Inferior parietal cortex (tissue), 1 donor: ENCODE data around the gene HEPACAM.
"Not testable (repeated sequence)": the region's sequence is repeated elsewhere in the genome, so short reads cannot be mapped to it uniquely, and the experiment has no call there.

Source experiments
- DNase-seq: peaks from one replicate; pipeline ENCODE4 v3.0.0-alpha.2; 2016; ENCODE audit errors: extremely low spot score

HEPACAM gene, protein sequence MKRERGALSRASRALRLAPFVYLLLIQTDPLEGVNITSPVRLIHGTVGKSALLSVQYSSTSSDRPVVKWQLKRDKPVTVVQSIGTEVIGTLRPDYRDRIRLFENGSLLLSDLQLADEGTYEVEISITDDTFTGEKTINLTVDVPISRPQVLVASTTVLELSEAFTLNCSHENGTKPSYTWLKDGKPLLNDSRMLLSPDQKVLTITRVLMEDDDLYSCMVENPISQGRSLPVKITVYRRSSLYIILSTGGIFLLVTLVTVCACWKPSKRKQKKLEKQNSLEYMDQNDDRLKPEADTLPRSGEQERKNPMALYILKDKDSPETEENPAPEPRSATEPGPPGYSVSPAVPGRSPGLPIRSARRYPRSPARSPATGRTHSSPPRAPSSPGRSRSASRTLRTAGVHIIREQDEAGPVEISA

DNA sequence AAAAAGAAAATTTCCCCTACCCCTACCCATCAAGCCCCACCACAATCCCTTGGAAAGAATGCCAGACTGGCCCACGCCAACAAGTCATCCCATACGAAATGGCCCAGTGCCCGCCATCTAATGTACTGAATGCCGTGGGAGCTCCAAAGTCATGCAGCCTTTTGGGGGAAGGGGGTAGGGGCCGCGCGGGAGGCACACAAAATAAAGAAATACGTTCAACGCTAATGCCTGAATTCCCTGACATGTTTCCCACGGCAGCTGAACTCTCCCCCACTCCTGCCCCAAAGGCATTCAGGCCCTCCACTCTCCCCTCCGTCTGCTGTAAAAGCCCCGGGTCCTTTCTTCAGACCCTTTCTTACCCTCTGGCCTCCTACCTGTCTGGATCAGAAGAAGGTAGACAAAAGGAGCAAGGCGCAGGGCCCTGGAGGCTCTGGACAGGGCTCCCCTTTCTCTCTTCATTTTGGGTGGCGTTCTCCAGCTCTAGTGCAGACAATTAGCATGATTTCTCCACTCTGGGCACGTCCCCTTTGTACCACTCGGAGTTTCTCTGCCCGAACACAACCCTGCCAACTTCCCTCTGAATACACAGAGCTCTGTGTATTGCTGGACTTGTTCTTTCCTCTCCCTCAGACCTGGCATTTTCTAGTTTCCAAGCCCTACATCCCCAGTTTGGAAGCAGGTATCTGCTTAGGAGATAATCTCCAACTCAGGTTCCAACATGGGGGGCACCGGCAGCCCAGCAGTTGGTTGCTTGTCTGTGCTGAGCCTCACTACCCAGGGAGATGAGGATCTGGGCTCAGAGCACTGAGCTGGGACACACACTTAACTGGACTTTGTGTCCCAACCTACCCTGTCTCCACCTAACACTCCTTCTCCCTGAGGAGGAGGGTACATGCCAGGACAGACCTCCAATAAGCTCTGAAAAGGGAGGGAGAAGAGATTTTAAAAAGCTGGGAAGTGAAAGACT lies at the start of gene HEPACAM:
HEPACAM (minus strand) TSS at position 500 of the 967 bp plus-strand sequence; CDS start at position 459, 41 bp downstream.
- peak; percentile 85 for DNase-seq

DNA sequence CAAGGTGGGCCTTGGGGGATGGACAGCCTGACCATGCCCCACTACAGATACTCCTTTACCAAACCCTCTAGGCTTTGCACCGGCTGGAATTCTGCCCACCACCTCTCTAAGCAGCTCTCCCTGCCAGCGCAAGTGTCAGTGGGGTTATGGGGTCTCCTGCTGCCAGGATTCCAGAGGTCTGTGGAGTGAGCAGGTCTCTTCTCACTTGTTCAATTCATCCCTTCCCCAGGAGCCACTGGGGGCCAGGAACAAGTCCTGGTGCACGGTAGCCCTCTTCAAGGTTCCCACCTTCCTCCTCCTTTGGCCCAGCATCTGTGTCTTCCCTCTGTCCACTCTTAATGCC lies 48.6 kb upstream of the HEPACAM start:
- no peak for DNase-seq

DNA sequence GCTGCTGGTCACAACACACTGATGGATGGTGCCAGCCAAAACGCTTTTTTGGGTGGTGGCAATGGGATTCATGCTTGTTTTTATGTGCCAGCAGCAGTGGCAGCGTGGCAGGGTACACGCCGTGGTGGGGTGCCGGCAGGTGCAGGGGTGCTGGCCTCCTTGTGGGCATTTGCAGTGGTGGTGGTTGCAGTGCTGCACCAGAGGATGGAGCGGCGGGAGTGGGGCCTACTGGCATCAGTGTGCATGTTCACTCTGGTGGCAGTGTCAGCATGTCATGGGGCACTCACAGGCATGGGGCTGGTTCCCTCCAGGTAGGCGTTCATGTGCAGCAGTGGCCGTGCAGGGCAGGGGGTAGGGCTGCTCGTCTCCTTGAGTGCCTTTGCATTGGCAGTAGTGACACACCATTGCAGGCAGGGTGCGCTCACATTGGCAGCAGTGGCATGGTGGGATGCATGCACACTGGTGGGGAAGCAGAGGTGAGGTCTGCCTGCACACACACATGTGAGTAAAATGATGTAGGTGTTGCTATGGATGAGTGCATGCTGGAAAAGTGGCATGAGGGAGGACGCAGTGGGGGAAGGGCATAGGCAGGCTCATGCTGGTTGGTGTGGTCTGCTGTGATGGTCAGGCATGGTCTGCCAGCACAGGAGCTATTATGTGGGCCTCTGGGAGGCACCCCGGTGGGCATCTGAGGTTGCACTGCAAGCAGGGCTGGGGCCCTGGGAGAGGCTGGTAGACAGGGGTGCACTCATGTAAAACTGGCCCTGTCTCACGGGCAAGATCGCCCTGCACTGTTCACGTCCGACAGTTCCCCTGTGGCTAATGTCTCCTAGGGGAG lies 48.0 kb upstream of the HEPACAM start:
- DNase-seq, result no peak

DNA sequence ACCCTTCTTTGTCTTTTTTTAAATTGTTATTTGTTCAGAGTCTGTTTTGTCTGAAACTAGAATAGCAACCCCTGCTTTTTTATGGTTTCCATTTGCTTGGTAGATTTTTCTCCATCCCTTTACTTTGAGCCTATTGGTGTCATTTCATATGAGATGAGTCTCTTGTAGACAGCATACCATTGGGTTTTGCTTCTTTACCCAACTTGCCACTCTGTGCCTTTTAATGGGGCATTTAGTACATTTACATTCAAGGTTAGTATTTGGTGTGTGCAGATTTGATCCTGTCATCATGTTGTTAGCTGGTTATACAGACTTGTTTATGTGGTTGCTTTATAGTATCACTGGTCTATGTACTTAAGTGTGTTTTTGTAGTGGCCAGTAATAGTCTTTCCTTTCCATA lies 46.2 kb upstream of the HEPACAM start:
- DNase-seq, result no peak

DNA sequence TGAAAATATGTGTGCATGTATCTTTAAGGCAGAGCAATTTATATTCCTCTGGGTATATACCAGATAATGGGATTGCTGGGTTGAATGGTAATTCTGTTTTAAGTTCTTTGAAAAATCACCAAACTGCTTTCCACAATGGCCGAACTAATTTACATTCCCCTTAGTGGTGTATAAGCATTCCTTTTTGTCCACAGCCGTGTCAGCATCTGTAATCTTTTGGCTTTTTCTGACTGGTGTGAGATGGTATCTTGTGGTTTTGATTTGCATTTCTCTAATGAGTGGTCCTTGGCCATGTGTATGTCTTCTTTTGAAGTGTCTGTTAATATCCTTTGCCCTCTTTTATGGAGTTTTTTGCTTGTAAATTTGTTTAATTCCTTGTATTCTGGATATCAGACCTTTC lies 42.5 kb upstream of the HEPACAM start:
- no peak for DNase-seq

DNA sequence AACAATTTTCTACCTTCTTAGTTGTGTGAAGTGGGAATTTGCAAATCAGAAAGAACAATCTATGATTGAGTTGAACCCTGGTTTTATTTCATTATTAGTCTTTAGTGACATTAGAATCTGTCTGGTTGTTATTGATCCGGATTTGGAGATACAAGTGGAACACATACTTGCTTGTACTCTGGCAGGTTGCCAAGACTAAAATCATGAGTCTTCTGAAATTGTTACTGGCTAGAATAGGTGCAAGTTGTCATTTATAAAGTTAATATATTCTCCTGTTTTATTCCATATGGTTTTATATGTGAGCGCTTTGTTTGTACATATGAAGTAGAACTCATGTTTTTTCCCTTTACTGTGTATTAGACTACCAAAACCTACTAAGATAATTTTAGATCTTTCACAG lies 41.2 kb upstream of the HEPACAM start:
- DNase-seq, result no peak

DNA sequence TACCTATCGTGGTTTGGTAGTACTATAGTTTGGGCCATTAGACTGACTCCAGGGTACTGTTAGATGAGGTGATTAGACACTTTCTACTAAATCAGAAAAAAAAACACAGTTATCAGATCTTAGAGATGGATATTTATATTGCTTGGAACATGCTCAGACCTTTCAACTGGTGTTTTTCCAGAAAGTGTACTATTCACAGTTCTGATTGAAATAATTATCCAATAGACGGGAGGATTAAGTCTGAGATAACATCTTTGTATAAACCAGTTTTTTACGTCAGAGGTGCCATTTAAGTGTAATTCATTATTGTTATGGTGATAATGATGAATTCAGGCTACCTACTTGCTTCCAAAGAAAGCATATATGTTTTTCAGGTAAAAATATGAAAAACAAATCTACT lies 40.7 kb upstream of the HEPACAM start:
- no peak for DNase-seq

DNA sequence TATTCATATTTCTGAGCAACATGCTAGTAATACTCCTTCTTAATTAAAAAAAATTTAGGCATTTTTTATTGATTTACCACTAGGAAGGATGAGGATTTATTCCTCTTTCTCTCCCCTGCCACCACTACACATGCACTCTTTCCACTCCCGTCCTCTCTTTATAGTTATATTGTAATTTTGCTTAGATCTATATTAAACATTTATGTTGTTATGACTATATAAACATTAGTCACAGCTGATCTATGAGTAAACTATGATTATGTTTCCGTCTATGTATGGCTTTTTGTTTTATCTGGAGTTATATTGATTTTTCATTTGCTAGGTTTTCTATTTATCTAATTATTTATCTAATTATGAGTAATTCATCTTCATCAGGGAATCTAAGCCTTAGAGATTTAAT lies 36.0 kb upstream of the HEPACAM start:
- DNase-seq, result no peak

DNA sequence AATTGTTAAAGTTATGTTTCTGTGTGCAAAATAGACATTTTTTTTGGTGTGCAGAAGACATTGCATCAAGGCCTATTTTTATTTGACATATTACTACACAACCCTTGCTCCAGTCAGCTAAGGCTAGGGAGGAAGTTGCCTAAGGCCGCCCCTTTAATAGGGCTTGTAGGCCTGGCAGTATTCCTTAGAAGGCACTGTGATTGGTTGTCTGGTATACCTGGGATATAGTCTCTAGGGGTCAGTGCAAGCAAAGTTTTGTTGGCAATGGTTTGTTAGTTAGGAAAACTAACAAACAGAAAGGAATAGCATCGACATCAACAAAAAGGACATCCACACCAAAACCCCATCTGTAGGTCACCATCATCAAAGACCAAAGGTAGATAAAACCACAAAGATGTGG lies 35.1 kb upstream of the HEPACAM start:
- no peak for DNase-seq

DNA sequence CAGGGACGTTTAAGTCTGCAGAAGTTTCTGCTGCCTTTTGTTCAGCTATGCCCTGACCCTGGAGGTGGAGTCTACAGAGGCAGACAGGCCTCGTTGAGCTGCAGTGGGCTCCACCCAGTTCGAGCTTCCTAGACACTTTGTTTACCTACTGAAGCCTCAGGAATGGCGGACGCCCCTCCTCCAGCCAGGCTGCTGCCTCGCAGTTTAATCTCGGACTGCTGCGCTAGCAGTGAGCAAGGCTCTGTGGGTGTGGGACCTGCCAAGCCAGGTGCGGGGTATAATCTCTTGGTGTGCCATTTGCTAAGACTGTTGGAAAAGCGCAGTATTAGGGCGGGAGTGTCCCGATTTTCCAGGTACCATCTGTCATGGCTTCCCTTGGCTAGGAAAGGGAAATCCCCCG lies 32.4 kb upstream of the HEPACAM start:
- DNase-seq, result not testable (repeated sequence)

DNA sequence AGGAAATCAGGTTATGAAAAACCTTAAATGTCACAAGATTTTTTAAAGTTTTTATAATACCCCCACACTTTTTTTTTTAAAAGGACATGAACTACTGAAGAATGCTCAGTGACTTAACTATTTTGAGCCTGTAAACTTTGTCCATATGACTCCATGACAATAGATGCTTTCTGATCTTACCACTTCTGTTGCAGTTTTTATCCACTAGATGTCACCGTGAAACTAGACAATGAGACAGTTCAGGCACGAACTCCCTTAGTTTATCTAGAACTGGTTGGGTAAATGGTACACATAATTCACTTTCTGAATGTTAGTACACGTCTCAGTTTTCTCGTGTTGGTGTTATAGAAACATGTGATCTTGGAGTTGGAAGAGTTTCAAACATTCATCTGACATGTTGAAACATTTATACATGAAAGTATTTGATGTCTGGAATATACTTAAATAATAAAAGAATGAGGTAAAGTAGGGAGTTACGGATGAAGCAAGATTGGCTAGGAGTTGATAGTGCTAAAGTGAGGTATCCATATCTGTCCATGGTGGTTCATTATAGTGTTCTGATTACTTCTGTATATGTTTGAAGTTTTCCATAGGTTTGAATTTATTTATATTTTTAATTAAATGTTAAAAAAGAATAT lies 26.2 kb upstream of the HEPACAM start:
- DNase-seq, result peak; percentile 90

DNA sequence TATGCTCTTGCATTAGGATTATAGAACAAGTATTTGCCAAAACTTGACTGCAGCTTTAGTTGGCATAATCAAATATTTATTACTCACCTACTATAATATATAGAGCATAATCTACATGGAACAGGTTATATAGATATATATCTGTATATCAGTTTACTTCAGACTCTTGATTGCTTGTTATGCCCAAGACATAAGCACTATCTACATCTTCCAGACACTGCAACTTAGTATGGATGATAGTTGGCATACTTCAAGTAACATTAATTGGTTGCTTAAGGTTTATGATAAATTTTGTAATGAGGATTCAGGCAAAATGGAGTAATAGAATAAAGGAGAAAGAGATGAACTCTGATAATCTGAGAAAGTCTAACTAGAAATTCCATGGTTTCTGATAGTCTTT lies 19.2 kb upstream of the HEPACAM start:
- DNase-seq, result no peak

DNA sequence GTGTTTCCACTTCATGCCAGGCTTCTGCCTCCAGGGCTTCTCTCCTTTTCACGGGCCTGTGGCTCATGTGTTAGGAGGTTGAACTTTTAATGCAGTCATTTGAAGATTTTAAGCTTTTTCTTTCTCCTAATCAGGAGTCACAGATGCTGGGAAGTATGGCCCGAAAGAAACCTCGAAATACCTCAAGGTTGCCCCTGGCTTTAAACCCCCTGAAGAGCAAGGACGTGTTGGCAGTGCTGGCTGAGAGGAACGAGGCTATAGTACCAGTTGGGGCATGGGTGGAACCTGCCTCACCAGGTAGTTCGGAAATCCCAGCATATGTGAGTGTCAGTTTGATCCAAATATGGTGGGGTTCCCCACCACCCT lies 18.7 kb upstream of the HEPACAM start:
- no peak for DNase-seq

DNA sequence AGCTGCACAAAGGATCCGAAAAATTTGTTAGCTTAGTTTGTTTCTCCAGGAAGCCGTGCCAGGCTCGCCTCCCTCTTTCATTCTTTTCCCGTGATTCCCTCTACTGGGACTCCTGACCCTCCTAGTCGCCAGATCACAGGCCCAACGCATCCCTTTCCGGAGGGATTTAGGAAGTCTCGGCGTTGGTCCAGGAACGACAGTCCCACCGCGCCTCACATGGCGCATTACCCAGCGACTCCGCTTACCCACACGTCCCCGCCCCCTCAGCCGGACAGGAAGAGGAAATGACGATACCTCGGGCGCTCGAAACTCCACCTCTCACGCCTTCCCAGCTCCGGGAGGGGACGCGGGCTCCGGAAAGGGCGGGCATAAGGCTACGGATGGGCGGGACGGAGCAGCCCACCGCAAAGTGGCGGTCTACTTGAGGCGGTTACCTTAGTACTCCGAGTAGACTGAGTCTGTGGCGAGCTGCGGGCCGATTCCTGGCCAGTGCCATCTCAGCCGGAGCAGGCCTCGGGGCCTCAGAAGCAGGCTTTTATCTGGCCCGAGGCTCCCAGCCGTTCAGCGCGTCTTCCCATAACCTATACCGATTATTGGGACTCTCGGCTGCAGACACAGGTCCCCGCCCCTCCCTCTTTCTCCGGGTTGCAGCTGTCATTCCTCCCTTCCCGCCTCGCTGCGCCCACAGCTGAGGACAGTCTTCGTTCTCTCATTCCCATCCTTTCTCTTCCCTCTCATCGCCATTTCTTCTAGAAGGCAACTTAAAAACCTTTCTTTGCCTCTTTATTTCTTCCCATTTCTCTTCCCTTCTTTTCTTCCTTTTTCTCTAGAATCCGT lies 18.1 kb upstream of the HEPACAM start, which contains the start of gene CCDC15:
CCDC15 (plus strand) TSS at position 450 of the 837 bp plus-strand sequence. CDS start 531 bp downstream, outside the sequence.
- DNase-seq, result peak; percentile 97

DNA sequence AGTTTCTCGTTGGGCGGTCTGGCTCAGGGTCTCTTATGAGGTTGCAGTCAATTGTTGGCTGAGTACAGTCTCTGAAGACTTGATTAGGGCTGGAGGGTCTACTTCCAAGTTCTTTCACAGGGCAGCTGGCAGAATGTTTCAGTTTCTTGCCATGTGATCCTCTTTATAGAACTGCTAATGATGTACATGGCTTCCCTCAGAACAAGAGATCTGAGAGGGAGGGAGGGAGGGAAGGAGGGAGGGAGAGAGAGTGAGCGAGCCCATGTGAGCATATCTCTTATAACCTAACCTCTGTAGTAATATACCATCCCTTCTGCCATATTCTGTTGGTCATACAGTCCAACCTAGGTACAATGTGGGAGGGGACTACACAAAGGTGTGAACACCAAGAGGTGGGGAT lies 15.5 kb upstream of the HEPACAM start:
- no peak for DNase-seq

DNA sequence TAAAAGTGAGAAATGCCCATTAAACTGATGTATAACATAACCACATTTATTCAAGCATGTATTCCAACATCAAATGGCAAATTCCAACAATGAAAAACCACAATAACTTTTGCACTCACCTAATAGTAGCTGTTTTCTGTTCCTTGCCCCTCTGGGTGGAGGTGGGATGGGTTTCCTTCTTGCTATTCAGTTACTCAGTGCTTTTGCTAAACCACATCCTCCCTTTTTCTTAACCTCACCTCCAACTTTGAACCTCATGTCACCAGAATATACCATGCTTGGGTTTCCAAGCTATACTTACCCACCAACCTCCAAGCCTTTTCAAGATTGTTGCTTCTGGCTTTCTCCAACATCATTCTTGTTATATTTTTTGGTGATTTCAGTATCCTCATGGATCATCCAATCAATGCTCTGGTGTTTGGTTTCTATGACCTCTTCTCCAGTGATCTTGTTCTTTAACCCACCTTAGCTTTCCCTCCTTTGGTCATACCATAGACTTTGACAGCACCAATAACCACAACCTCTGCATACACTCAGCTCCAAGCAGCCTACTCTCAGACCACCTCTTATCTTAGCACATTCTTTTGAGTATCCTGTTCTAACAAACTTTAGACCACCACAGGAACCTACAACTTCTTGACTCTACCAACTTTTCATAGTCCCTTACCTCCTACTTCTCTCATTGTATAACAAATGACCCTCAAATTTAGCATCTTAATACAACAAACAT lies 14.9 kb upstream of the HEPACAM start:
- no peak for DNase-seq

DNA sequence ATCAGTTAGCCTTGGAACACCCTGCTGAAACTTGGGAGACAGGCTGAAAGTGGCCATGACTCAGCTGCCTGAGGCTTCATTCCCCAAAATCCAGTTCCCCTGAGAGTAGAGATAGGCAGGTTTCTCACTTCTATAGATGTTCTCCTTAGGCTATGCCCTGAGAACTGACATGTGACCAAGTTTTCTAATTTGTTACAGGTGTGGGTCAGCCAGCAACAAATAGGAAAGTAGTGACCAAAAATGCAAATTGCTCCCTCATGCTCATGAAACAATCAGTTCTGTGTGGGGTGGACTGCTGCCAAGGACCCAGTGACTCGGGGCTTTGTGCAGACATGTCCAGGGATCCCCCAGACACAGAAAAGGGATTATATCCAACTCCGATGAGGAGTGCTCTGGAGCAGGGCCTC lies 10.9 kb upstream of the HEPACAM start:
- DNase-seq, result peak; percentile 82

DNA sequence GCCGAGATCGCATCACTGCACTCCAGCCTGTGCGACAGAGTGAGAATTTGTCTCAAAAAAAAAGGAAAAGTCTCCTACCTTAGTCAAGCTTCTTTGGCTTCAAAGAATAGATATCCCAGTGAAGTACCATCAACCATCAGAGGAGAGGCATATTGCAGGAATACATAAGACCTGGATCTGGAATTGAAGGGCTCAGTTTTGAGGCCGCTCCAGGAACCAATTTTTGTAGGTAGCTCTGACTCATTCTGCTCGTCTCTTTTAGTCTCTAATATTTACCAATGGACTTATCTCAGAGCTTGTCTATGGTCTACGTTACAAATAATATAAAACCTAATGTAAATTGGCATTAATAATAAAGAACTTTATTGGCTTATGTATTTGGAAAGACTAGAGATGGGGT lies 10.0 kb upstream of the HEPACAM start:
- no peak for DNase-seq

DNA sequence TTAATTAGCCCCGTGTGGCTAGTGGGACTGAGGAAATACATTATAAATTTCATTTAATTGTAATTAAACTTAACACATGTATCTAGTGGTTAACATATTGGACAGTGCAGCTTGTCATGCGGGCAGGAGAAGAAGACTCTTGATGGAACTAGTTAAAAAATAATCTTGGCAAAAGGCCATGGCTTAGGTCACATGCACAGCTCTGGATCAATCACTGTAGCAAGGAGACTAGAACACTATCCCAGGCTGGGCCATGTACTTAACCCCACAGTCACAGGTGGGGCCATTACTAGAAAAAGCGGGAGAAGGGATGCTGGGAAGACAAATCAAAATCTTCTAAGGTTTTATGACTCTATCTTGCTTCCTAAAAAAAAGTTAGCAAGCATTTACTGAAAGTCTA lies 8.7 kb upstream of the HEPACAM start:
- DNase-seq, result no peak

DNA sequence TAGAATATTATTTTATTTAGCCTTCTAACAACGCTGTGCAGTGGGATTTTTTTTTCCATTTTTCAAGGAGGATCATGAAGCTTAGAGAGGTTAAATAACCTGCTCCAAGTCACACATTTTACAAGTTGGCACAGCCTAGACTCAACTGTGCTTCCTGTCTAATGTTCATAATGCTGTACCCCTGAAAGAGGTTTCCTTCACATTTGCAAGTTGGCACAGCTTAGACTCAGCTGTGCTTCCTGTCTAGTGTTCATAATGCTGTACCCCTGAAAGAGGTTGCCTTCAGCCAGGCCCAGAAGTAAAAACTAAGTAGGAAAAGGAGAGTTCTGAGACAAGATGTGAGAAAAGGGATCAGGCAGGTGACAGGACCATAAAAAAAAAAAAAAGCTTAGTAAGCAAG lies 7.9 kb upstream of the HEPACAM start:
- DNase-seq, result no peak
